HCT116 (cell line): Measurements from ENCODE around the gene MSI2. TPM values are rescaled to one million over a fixed set of nuclear protein-coding genes. Genes with fewer than 3 reads are reported as not detected.

Source experiments
- ATAC-seq: fragments of 200-7000 bp; cut with Tn5 transposase; 2 replicates; pipeline ENCODE4 v1.9.1; 2020; ENCODE audit warnings: mild to moderate bottlenecking, moderate library complexity
- BruUV-seq: library from RNA; stranded (reverse); fragments of 400-500 nt; replicated peaks from 2 replicates; lab custom pipeline; 2021; lab: Mats Ljungman, UMichigan
- CTCF ChIA-PET: fragments of 300-600 bp; sonication (Branson Sonifier 250); formaldehyde crosslinking; loops from one replicate; lab custom pipeline; 2021; ENCODE audit warnings: antibody characterized with exemption; lab: Charles Lee
- POLR2A ChIA-PET: fragments of 300-600, 350-600 bp; sonication (Branson Sonifier 250); formaldehyde crosslinking; loops from one replicate; lab custom pipeline; 2021; ENCODE audit warnings: antibody characterized with exemption; lab: Charles Lee
- RAD21 ChIA-PET, 2 experiments: fragments of 300-600 bp; sonication (Branson Sonifier 250); formaldehyde crosslinking; loops; one replicate each; lab custom pipeline; 2023; ENCODE audit warnings: low total read pairs in 2 of 2; ENCODE audit not compliant: uncharacterized antibody in 2 of 2, unreplicated experiment in 2 of 2, low non-redundant PET in 1 of 2; lab: Charles Lee
- DNase-seq: peaks from one replicate; pipeline ENCODE4 v3.0.0-alpha.2; 2010; ENCODE audit warnings: low read depth, low spot score
- H2AFZ ChIP-seq: fragments of 200-600 bp; shearing (Covaris generic), sonication (generic); 2 replicates; pipeline ENCODE4 v1.6.1; 2017; ENCODE audit warnings: low read depth, mixed run types, mixed read lengths, antibody characterized with exemption, low read length; ENCODE audit not compliant: poor library complexity, severe bottlenecking
- H3K27ac ChIP-seq: 2 replicates; pipeline ENCODE4 v1.5.1; 2012; ENCODE audit warnings: low read depth, low read length
- H3K27me3 ChIP-seq: fragments of 200-600 bp; sonication (generic); 2 replicates; pipeline ENCODE4 v1.6.1; 2016; ENCODE audit warnings: mixed run types, low read length, mixed read lengths; ENCODE audit not compliant: insufficient read depth
- H3K36me3 ChIP-seq, 2 experiments: fragments of 200-500 bp in 1 of 2; fragments of 200-600 bp in 1 of 2; sonication (Bioruptor generic) in 1 of 2; sonication (generic) in 1 of 2; 2 replicates each; pipeline versions ENCODE4 v1.5.1 to v1.6.1; 2014 to 2016; ENCODE audit warnings: low read length in 2 of 2, inconsistent platforms in 1 of 2, mixed read lengths in 1 of 2, mixed run types in 1 of 2; ENCODE audit not compliant: insufficient read depth in 2 of 2, control insufficient read depth in 1 of 2
- H3K4me1 ChIP-seq, 2 experiments: fragments of 200-600 bp in 1 of 2; sonication (generic) in 1 of 2; 2 replicates each; pipeline versions ENCODE4 v1.5.1 to v1.6.1; 2012 to 2017; ENCODE audit warnings: low read length in 2 of 2, inconsistent platforms in 1 of 2, mild to moderate bottlenecking in 1 of 2, mixed read lengths in 1 of 2, mixed run types in 1 of 2, moderate library complexity in 1 of 2; ENCODE audit not compliant: insufficient read depth in 2 of 2, control insufficient read depth in 1 of 2
- H3K4me2 ChIP-seq: fragments of 200-600 bp; sonication (generic); 2 replicates; pipeline ENCODE4 v1.6.1; 2017; ENCODE audit warnings: mixed run types, low read length, mixed read lengths
- H3K4me3 ChIP-seq, 2 experiments: fragments of 200-600 bp in 1 of 2; sonication (generic) in 1 of 2; replicated peaks in 1 of 2; 2 replicates each; pipeline ENCODE4 v1.5.1; 2011 to 2016; ENCODE audit warnings: low read length in 2 of 2, control low read depth in 1 of 2, low read depth in 1 of 2, mild to moderate bottlenecking in 1 of 2, mixed read lengths in 1 of 2, mixed run types in 1 of 2
- H3K79me2 ChIP-seq: fragments of 200-600 bp; sonication (generic); 2 replicates; pipeline ENCODE4 v1.6.1; 2017; ENCODE audit warnings: mild to moderate bottlenecking, mixed run types, low read length, moderate library complexity, mixed read lengths; ENCODE audit not compliant: insufficient read depth
- H3K9ac ChIP-seq: fragments of 200-600 bp; sonication (generic); 2 replicates; pipeline ENCODE4 v1.6.1; 2016; ENCODE audit warnings: low read length, mixed read lengths
- H3K9me2 ChIP-seq: fragments of 200-600 bp; sonication (generic), shearing (Covaris generic); 2 replicates; pipeline ENCODE4 v1.6.1; 2017; ENCODE audit warnings: mixed run types, mild to moderate bottlenecking, moderate library complexity; ENCODE audit not compliant: insufficient read depth
- H3K9me3 ChIP-seq, 2 experiments: fragments of 200-500 bp in 1 of 2; fragments of 200-600 bp in 1 of 2; sonication (Bioruptor generic) in 1 of 2; sonication (generic) in 1 of 2; 2 replicates each; pipeline ENCODE4 v1.6.1; 2014 to 2017; ENCODE audit warnings: low read length in 2 of 2, mixed read lengths in 2 of 2, inconsistent platforms in 1 of 2, low read depth in 1 of 2, mild to moderate bottlenecking in 1 of 2, mixed run types in 1 of 2, moderate library complexity in 1 of 2; ENCODE audit not compliant: control insufficient read depth in 1 of 2, insufficient read depth in 1 of 2
- H4K20me1 ChIP-seq: fragments of 200-600 bp; sonication (generic), shearing (Covaris generic); 2 replicates; pipeline ENCODE4 v1.6.1; 2017; ENCODE audit warnings: mixed run types, mild to moderate bottlenecking, moderate library complexity; ENCODE audit not compliant: insufficient read depth
- CBX3 ChIP-seq: IDR thresholded peaks from 2 replicates; pipeline ENCODE4 v1.6.1; 2012; ENCODE audit warnings: low read depth
- ELF1 ChIP-seq: IDR thresholded peaks from 2 replicates; pipeline ENCODE4 v1.6.1; 2012; ENCODE audit warnings: low read depth, borderline replicate concordance
- EZH2phosphoT487 ChIP-seq: fragments of 200-600 bp; IDR thresholded peaks from 2 replicates; pipeline ENCODE4 v1.6.1; 2018; ENCODE audit warnings: antibody characterized with exemption, borderline replicate concordance
- JUND ChIP-seq: IDR thresholded peaks from 2 replicates; pipeline ENCODE4 v1.6.1; 2012
- REST ChIP-seq: IDR thresholded peaks from 2 replicates; pipeline ENCODE4 v1.6.1; 2012; ENCODE audit warnings: low read depth
- SP1 ChIP-seq: IDR thresholded peaks from 2 replicates; pipeline ENCODE4 v1.6.1; 2012; ENCODE audit warnings: low read depth
- SRF ChIP-seq: IDR thresholded peaks from 2 replicates; pipeline ENCODE4 v1.6.1; 2012; ENCODE audit warnings: low read depth
- intact Hi-C: fragments of 100-400 bp; cut with micrococcal nuclease; formaldehyde crosslinking; loops from 2 replicates; pipeline ENCODE4 v1.10.0; 2022
- total RNA-seq: library from RNA; stranded (reverse); gene quantifications from one replicate; pipeline ENCODE4 v1.2.1, GENCODE V29; 2021; ENCODE audit not compliant: unreplicated experiment

Gene MSI2
- total RNA-seq, 1 experiment from 2014 or later: 137 TPM

- intact Hi-C loops: no loop called here
- ATAC-seq: no peak
- H3K4me2 ChIP-seq: no peak overlapping the region
- DNase-seq: no peak
- no peaks in the 10 kb centered on the region for H3K9me2 ChIP-seq
- no TSS peak for BruUV-seq
- no peak for TF ChIP-seq JUND
- TF ChIP-seq SRF: no peak
- no peak for TF ChIP-seq REST
- no peak for TF ChIP-seq EZH2phosphoT487
- TF ChIP-seq SP1: no peak
- no peak for TF ChIP-seq ELF1
- no peak for TF ChIP-seq CBX3
- no peak overlapping the region for H3K4me3 ChIP-seq
- no peaks in the 10 kb centered on the region for H3K4me1 ChIP-seq
- H2AFZ ChIP-seq: no peak overlapping the region
- H4K20me1 ChIP-seq: no peaks in the 10 kb centered on the region
- no peak overlapping the region for H3K9ac ChIP-seq
- H3K79me2 ChIP-seq: no peaks in the 10 kb centered on the region
- CTCF ChIA-PET: no interaction called here
- no peaks in the 10 kb centered on the region for H3K36me3 ChIP-seq
- POLR2A ChIA-PET: no interaction called here
- no peaks in the 10 kb centered on the region for H3K27me3 ChIP-seq
- RAD21 ChIA-PET: interaction anchor here in 1 of 2 experiments (0.6 kb wide), 1 partner anchor 118 kb away, joined by 5 read pairs; no protein-coding TSS in a partner anchor
- no peaks in the 10 kb centered on the region for H3K9me3 ChIP-seq
- H3K27ac ChIP-seq: no peak overlapping the region
Observed at GRCh38 chr17:57579245-57579644, 322.9 kb downstream of the MSI2 start.
